ENCODE results near the gene CDC42BPB.

CDC42BPB gene

GRCh38 chr14:102965282-102965681, 92.1 kb downstream of the CDC42BPB start:
- no peak overlapping the region for H3K4me2 ChIP-seq (ENCODE audit: insufficient read depth, low read length)
- H3K4me3 ChIP-seq (ENCODE audit: low read depth in 1 of 2, low read length in 2 of 2), result no peak overlapping the region
- no peaks in the 10 kb centered on the region for H3K9me3 ChIP-seq (ENCODE audit: insufficient read depth, low read length, severe bottlenecking)
- no peak overlapping the region for H3K9ac ChIP-seq (ENCODE audit: low read depth, low read length)
- H3K36me3 ChIP-seq (ENCODE audit: insufficient read depth, low read length), result no peaks in the 10 kb centered on the region
- no peaks in the 10 kb centered on the region for H3K27me3 ChIP-seq (ENCODE audit: insufficient read depth, low read length, poor library complexity)
- H4K20me1 ChIP-seq (ENCODE audit: insufficient read depth, low read length), result no peaks in the 10 kb centered on the region; the same call in 1 of the 2 replicates
- no peak for ATAC-seq (ENCODE audit: insufficient read depth, low read depth)
- DNase-seq, result no peak
- H3K79me2 ChIP-seq (ENCODE audit: insufficient read depth, low read length), result no peaks in the 10 kb centered on the region
- no peak overlapping the region for H3K27ac ChIP-seq (ENCODE audit: low read length)
- no peak overlapping the region for H2AFZ ChIP-seq (ENCODE audit: low read depth, low read length)
- no peaks in the 10 kb centered on the region for H3K4me1 ChIP-seq (ENCODE audit: insufficient read depth, low read length)
- no peak for TF ChIP-seq EZH2 (IDR thresholded peaks at IDR 0.05; ENCODE audit: borderline replicate concordance, low read depth, low read length, severe bottlenecking)
- TF ChIP-seq CTCF (IDR thresholded peaks at IDR 0.05; ENCODE audit: borderline replicate concordance, extremely low read depth, low read length, poor library complexity, severe bottlenecking), result no peak

GRCh38 chr14:102964152-102964730, 93.1 kb downstream of the CDC42BPB start:
- Histone ChIP-seq H3K9me3 (ENCODE audit: insufficient read depth, low read length, severe bottlenecking) (no peaks in the 10 kb centered on the region), H3K27ac (ENCODE audit: low read length) (no peak overlapping the region), H3K9ac (ENCODE audit: low read depth, low read length) (no peak overlapping the region), H3K4me1 (ENCODE audit: insufficient read depth, low read length) (no peaks in the 10 kb centered on the region), H3K36me3 (ENCODE audit: insufficient read depth, low read length) (no peaks in the 10 kb centered on the region), H3K4me3 (ENCODE audit: low read depth in 1 of 2, low read length in 2 of 2) (no peak overlapping the region), H3K79me2 (ENCODE audit: insufficient read depth, low read length) (no peaks in the 10 kb centered on the region), H3K27me3 (ENCODE audit: insufficient read depth, low read length, poor library complexity) (no peaks in the 10 kb centered on the region), H2AFZ (ENCODE audit: low read depth, low read length) (no peak overlapping the region), H3K4me2 (ENCODE audit: insufficient read depth, low read length) (no peak overlapping the region), H4K20me1 (ENCODE audit: insufficient read depth, low read length) (no peaks in the 10 kb centered on the region; the same call in 1 of the 2 replicates)
- no peak for ATAC-seq (ENCODE audit: insufficient read depth, low read depth)
- DNase-seq, result no peak
- TF ChIP-seq EZH2 (IDR thresholded peaks at IDR 0.05; ENCODE audit: borderline replicate concordance, low read depth, low read length, severe bottlenecking), result no peak
- no peak for TF ChIP-seq CTCF (IDR thresholded peaks at IDR 0.05; ENCODE audit: borderline replicate concordance, extremely low read depth, low read length, poor library complexity, severe bottlenecking)

GRCh38 chr14:102962111-102962627, 95.2 kb downstream of the CDC42BPB start:
- ATAC-seq (ENCODE audit: insufficient read depth, low read depth) (no peak), DNase-seq (no peak)
- Histone ChIP-seq H3K36me3 (ENCODE audit: insufficient read depth, low read length) (no peaks in the 10 kb centered on the region), H3K4me2 (ENCODE audit: insufficient read depth, low read length) (no peak overlapping the region), H3K9ac (ENCODE audit: low read depth, low read length) (no peak overlapping the region), H3K79me2 (ENCODE audit: insufficient read depth, low read length) (no peaks in the 10 kb centered on the region), H2AFZ (ENCODE audit: low read depth, low read length) (no peak overlapping the region), H3K27ac (ENCODE audit: low read length) (no peak overlapping the region), H3K9me3 (ENCODE audit: insufficient read depth, low read length, severe bottlenecking) (no peaks in the 10 kb centered on the region), H3K4me3 (ENCODE audit: low read depth in 1 of 2, low read length in 2 of 2) (no peak overlapping the region), H3K4me1 (ENCODE audit: insufficient read depth, low read length) (no peaks in the 10 kb centered on the region), H3K27me3 (ENCODE audit: insufficient read depth, low read length, poor library complexity) (no peaks in the 10 kb centered on the region), H4K20me1 (ENCODE audit: insufficient read depth, low read length) (no peaks in the 10 kb centered on the region)
- TF ChIP-seq EZH2 (IDR thresholded peaks at IDR 0.05; ENCODE audit: borderline replicate concordance, low read depth, low read length, severe bottlenecking) (no peak), CTCF (IDR thresholded peaks at IDR 0.05; ENCODE audit: borderline replicate concordance, extremely low read depth, low read length, poor library complexity, severe bottlenecking) (no peak)

Measured in DND-41 (cell line).